Gastrocnemius medialis (tissue), 4 donors: ENCODE data around the gene GFAP. TPM values are rescaled to one million over a fixed set of nuclear protein-coding genes. Genes with fewer than 3 reads are reported as not detected.
"Not testable (repeated sequence)": the region's sequence is repeated elsewhere in the genome, so short reads cannot be mapped to it uniquely, and the experiment has no call there.

ENCODE experiments used
- ATAC-seq, 2 donors: fragments of 150-250 bp; one replicate each; pipeline ENCODE4 v1.9.1; 2016
- DNase-seq, 2 donors: peaks; one replicate each; pipeline ENCODE4 v3.0.0-alpha.2; 2019
- H3K27ac ChIP-seq, 4 donors: fragments of 200-600 bp; sonication (generic); 1 replicate in 1 of 4; 2 replicates in 3 of 4; pipeline ENCODE4 v1.5.1; 2016 to 2018; ENCODE audit warnings: mild to moderate bottlenecking in 2 of 4, moderate library complexity in 1 of 4
- H3K27me3 ChIP-seq, 3 donors: fragments of 200-600 bp; sonication (generic) in 2 of 3; 1 replicate in 1 of 3; 2 replicates in 2 of 3; pipeline versions ENCODE4 v1.5.1 to v1.6.0; 2016 to 2019; ENCODE audit warnings: mild to moderate bottlenecking in 1 of 3, moderate library complexity in 1 of 3
- H3K36me3 ChIP-seq, 2 donors: fragments of 200-600 bp; sonication (generic) in 1 of 2; one replicate each; pipeline ENCODE4 v1.5.1; 2017 to 2018
- H3K4me1 ChIP-seq, 2 donors: fragments of 200-600 bp; sonication (generic) in 1 of 2; one replicate each; pipeline ENCODE4 v1.5.1; 2016 to 2017; ENCODE audit warnings: mild to moderate bottlenecking in 2 of 2
- H3K4me3 ChIP-seq, 4 donors: fragments of 200-600 bp; sonication (generic) in 3 of 4; 1 replicate in 1 of 4; 2 replicates in 3 of 4; pipeline ENCODE4 v1.5.1; 2016 to 2019; ENCODE audit warnings: mild to moderate bottlenecking in 2 of 4
- H3K9me3 ChIP-seq, 3 donors: fragments of 200-600 bp; sonication (generic) in 2 of 3; 1 replicate in 1 of 3; 2 replicates in 2 of 3; pipeline ENCODE4 v1.5.1; 2016 to 2019
- POLR2A ChIP-seq, 2 donors: fragments of 450-650 bp; IDR thresholded peaks; one replicate each; pipeline ENCODE4 v1.6.1; 2017; ENCODE audit warnings: antibody characterized with exemption in 2 of 2, mild to moderate bottlenecking in 2 of 2, moderate library complexity in 2 of 2
- in situ Hi-C, 4 donors: fragments of 200-750 bp; cut with MboI; loops; one replicate each; pipeline versions ENCODE4 v1.15.0 to v1.8.0; 2017; ENCODE audit warnings: low sequenced_read_pairs in 4 of 4
- intact Hi-C: fragments of 100-400 bp; cut with DNase I; formaldehyde crosslinking; loops from one replicate; pipeline ENCODE4 v1.15.1; 2023; ENCODE audit warnings: low total_unique reads
- total RNA-seq, 4 donors: library from RNA; depleted of rRNA; stranded (reverse); fragments of >200 nt; gene quantifications; one replicate each; pipeline versions ENCODE4 v1.1.0 to v1.2.3, GENCODE V29; 2016
- TF ChIP-seq, protein P1 (sequence below), 5 experiments: fragments of 450-650 bp in 3 of 5; fragments of 200-600 bp in 2 of 5; sonication (generic) in 2 of 5; IDR thresholded peaks in 4 of 5; conservative IDR thresholded peaks in 1 of 5; 1 replicate in 4 of 5; 2 replicates in 1 of 5; pipeline ENCODE4 v1.5.1; 2016 to 2019; ENCODE audit warnings: antibody characterized with exemption in 5 of 5, mild to moderate bottlenecking in 3 of 5, moderate library complexity in 3 of 5

GFAP gene
- total RNA-seq, 4 donors from 2014 or later: not detected

DNA sequence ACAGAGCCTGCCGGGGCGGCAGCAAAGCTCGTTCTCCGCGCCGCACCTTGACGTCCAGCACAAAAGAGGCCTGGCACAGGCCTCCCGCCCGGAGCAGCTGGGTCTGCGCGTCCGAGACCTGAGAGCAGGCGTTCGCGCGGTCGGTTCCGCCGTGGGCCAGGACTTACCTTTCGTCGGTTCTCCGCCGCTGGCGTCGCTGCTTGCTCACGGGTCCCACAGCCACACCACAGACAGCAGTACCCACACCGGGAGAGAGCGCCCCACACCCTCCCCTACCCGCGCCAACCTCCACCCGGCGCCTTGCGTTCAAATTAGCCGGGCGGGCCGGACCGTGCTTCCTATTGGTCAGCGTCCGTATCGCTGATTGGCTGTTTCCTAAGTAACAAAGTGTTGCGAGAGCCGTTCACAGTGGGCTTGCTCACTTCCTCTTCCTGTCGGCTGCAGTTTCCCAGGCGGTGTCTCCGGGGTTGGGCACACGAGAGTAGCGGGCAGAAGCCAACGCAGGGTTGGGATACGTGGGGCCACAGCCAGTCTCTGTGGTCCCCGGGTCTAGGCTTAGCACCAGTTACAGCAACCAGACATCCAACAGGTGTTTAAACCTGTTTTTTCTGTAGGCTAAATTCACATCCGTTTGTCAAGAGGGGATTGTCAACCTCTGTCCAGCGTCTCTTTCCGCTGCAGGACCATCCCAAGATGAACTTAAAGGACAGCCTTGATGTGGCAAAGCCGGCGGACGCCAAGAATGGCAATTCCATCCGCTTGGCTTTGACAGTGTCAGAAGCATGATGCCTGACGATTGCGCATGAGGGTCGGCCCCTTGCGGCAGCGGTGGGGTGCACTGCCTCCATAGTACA, 32.4 kb upstream of the GFAP start, which contains the start of gene KIF18B:
Gene KIF18B (minus strand): TSS at position 313 of the 854 bp plus-strand sequence. CDS start 11,429 bp downstream, outside the sequence.
- peak within 1 kb of the TSS; percentile 48 to 64 (median 54) for H3K27ac ChIP-seq
- ATAC-seq: peak; percentile 100
- intact Hi-C loops: loop anchor here (1.0 to 5.0 kb wide), 2 partner anchors 21 to 50 kb away; partner anchors contain the start of genes C1QL1 and EFTUD2

DNA sequence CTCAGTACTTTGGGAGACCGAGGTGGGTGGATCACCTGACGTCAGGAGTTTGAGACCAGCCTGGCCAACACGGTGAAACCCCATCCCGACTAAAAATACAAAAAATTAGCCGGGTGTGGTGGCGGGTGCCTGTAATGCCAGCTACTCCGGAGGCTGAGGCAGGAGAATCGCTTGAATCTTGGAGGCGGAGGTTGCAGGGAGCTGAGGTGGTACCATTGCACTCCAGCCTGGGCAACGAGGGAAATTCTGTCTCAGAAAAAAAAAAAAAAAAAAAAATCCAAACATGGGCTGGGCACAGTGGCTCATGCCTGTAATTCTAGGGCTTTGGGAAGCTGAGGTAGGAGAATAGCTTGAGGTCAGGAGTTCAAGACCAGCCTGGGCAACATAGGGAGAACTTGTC, 30.4 kb upstream of the GFAP start:
- in situ Hi-C loops: not testable (repeated sequence)

More for the DNA sequence above, 32.4 kb upstream of the GFAP start, which contains the start of gene KIF18B:
- peak; percentile 74 to 83 for DNase-seq
- TF ChIP-seq POLR2A (IDR thresholded peaks at IDR 0.05): peak in 1 of 2 donors; percentile 65
- TF ChIP-seq, protein P1, sequence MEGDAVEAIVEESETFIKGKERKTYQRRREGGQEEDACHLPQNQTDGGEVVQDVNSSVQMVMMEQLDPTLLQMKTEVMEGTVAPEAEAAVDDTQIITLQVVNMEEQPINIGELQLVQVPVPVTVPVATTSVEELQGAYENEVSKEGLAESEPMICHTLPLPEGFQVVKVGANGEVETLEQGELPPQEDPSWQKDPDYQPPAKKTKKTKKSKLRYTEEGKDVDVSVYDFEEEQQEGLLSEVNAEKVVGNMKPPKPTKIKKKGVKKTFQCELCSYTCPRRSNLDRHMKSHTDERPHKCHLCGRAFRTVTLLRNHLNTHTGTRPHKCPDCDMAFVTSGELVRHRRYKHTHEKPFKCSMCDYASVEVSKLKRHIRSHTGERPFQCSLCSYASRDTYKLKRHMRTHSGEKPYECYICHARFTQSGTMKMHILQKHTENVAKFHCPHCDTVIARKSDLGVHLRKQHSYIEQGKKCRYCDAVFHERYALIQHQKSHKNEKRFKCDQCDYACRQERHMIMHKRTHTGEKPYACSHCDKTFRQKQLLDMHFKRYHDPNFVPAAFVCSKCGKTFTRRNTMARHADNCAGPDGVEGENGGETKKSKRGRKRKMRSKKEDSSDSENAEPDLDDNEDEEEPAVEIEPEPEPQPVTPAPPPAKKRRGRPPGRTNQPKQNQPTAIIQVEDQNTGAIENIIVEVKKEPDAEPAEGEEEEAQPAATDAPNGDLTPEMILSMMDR (IDR thresholded peaks at IDR 0.05 in 4 of 5, conservative IDR thresholded peaks at IDR 0.05 in 1 of 5): no peak
- Histone ChIP-seq H3K4me3 (peak within 1 kb of the TSS; percentile 60 to 76 (median 62)), H3K9me3 (no peaks in the 10 kb centered on the region), H3K27me3 (peaks cover 3 to 6% (median 6%) of the 10 kb centered on the region in 3 donors), H3K36me3 (no peaks in the 10 kb centered on the region), H3K4me1 (peaks cover 10% of the 10 kb centered on the region in 2 donors)
- in situ Hi-C loops: no loop called here

DNA sequence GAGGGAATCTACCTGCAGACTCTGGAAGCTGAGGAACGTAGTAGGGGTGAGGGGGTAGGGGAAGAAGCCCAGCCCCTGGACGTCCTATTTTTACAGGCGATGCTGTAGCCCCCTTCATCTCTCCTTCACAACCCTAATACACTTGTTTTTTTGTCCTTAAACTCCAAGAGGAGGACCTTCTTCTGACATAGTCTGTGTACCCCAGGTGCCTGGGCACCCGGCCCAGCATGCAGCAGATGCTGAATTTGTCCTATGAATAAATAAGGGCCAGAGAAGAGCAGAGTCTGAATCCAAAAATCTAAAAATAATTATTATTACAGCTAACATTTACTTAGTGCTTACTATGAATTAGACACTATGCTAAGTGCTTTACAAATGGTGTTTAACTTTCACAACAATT, 27.2 kb upstream of the GFAP start:
- no peak for TF ChIP-seq POLR2A (IDR thresholded peaks at IDR 0.05)
- TF ChIP-seq, protein P1 (IDR thresholded peaks at IDR 0.05 in 4 of 5, conservative IDR thresholded peaks at IDR 0.05 in 1 of 5): no peak
- DNase-seq (no peak), ATAC-seq (no peak)
- Histone ChIP-seq H3K9me3 (no peaks in the 10 kb centered on the region), H3K27me3 (peaks cover 3 to 6% (median 6%) of the 10 kb centered on the region in 3 donors), H3K4me3 (no peak overlapping the region), H3K4me1 (peaks cover 4 to 5% of the 10 kb centered on the region in 2 donors), H3K36me3 (no peaks in the 10 kb centered on the region), H3K27ac (no peak overlapping the region)
- in situ Hi-C loops (no loop called here), intact Hi-C loops (no loop called here)

More for the DNA sequence above, 30.4 kb upstream of the GFAP start:
- intact Hi-C loops: loop anchor here (5.0 kb wide), 1 partner anchor 48 kb away; the partner anchor contains the start of gene EFTUD2
- H3K36me3 ChIP-seq, DNase-seq, ATAC-seq, H3K4me3 ChIP-seq, H3K27ac ChIP-seq, H3K9me3 ChIP-seq, H3K27me3 ChIP-seq: not testable (repeated sequence)
- H3K4me1 ChIP-seq: peaks cover 10% of the 10 kb centered on the region in 2 donors

DNA sequence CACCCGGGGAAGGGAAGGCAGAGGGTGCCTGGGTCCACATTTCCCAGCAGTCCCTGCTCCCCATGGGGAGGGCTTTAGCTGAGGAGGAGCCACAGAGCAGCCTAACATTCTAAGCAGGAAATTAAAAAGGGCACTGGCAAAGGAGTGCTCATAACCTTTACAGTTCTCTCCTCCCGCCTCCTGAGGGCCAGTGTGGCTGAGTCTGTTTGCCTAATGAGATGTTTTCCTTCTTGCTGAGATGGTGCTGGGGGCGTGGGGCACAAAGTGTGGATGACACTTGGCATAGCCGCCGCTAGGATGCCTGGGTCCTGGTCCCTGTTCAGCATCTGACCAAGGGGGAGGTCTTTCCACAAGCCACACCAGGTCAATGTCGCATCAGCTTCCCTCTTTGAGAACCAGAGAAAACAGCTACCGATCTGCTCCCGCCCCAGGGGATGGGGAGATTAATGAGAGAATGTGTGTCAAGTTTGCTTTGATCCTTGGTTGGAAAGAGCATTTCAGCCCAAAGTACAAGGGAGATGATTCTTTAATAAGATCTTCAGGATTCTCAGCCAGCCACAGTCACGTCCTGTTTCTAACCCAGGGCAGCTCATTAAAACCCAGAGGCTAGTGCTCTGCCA, 26.5 kb upstream of the GFAP start:
- H3K4me1 ChIP-seq: no peaks in the 10 kb centered on the region
- H3K9me3 ChIP-seq: no peaks in the 10 kb centered on the region
- intact Hi-C loops (no loop called here), in situ Hi-C loops (no loop called here)
- H3K27me3 ChIP-seq: peaks cover under 1 to 3% (median 3%) of the 10 kb centered on the region in 3 donors
- H3K27ac ChIP-seq: no peak overlapping the region
- ATAC-seq (no peak), DNase-seq (no peak)
- no peaks in the 10 kb centered on the region for H3K36me3 ChIP-seq
- TF ChIP-seq, protein P1 (IDR thresholded peaks at IDR 0.05 in 4 of 5, conservative IDR thresholded peaks at IDR 0.05 in 1 of 5): no peak
- TF ChIP-seq POLR2A (IDR thresholded peaks at IDR 0.05): no peak
- H3K4me3 ChIP-seq: no peak overlapping the region

DNA sequence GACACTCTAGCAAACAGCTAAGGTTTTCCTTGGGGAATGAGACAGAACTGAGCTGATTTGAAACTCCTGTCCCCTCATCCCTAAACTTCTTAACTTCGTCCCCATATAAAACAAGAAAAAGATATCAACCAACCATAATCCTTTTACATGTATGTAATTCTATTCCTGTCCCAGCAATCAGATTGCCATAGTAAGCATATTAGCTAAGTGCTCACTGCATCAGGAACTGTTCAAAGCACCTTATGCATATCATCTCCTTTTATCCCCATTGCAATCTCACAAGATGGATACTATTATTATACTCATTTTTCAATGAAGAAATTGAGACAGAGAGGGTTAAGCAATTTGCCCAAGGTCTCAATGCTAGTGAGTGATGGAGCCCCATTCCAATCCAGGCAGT, 25.5 kb upstream of the GFAP start:
- DNase-seq (no peak), ATAC-seq (no peak)
- H3K4me3 ChIP-seq: no peak overlapping the region
- H3K27ac ChIP-seq: no peak overlapping the region
- H3K36me3 ChIP-seq: no peaks in the 10 kb centered on the region
- in situ Hi-C loops: no loop called here
- TF ChIP-seq, protein P1 (IDR thresholded peaks at IDR 0.05 in 4 of 5, conservative IDR thresholded peaks at IDR 0.05 in 1 of 5): no peak
- TF ChIP-seq POLR2A (IDR thresholded peaks at IDR 0.05): no peak
- H3K4me1 ChIP-seq: no peaks in the 10 kb centered on the region
- no peaks in the 10 kb centered on the region for H3K9me3 ChIP-seq
- intact Hi-C loops: no loop called here
- H3K27me3 ChIP-seq: peaks cover 0 to 3% (median 0%) of the 10 kb centered on the region in 3 donors
